Liver (tissue), 9 donors: Measurements from ENCODE around the gene SNAP47. TPM values are rescaled to one million over a fixed set of nuclear protein-coding genes. Genes with fewer than 3 reads are reported as not detected.

Experiments
- DNase-seq: peaks from one replicate; pipeline ENCODE4 v3.0.0-alpha.2; 2017; ENCODE audit warnings: low spot score
- H3K27ac ChIP-seq, 2 donors: one replicate each; pipeline ENCODE4 v1.7.0; 2013; ENCODE audit warnings: inconsistent platforms in 2 of 2, low read length in 2 of 2, control low read depth in 1 of 2, low read depth in 1 of 2, mild to moderate bottlenecking in 1 of 2
- H3K27me3 ChIP-seq, 4 donors: one replicate each; pipeline versions ENCODE4 v1.6.1 to v1.7.0; 2013; ENCODE audit warnings: low read length in 3 of 4, inconsistent platforms in 1 of 4, mild to moderate bottlenecking in 1 of 4, moderate library complexity in 1 of 4; ENCODE audit not compliant: control insufficient read depth in 4 of 4, insufficient read depth in 4 of 4
- H3K36me3 ChIP-seq, 4 donors: one replicate each; pipeline versions ENCODE4 v1.6.1 to v1.7.0; 2013; ENCODE audit warnings: low read length in 3 of 4, mild to moderate bottlenecking in 3 of 4, low read depth in 1 of 4, moderate library complexity in 1 of 4; ENCODE audit not compliant: control insufficient read depth in 4 of 4, insufficient read depth in 3 of 4
- H3K4me1 ChIP-seq, 4 donors: one replicate each; pipeline versions ENCODE4 v1.6.1 to v1.7.0; 2013; ENCODE audit warnings: low read length in 3 of 4, mild to moderate bottlenecking in 3 of 4, moderate library complexity in 1 of 4; ENCODE audit not compliant: control insufficient read depth in 4 of 4, insufficient read depth in 4 of 4
- H3K4me3 ChIP-seq, 3 donors: one replicate each; pipeline versions ENCODE4 v1.6.1 to v1.7.0; 2013; ENCODE audit warnings: low read length in 3 of 3, control low read depth in 1 of 3, low read depth in 1 of 3, mild to moderate bottlenecking in 1 of 3
- H3K9ac ChIP-seq, 2 donors: one replicate each; pipeline ENCODE4 v1.7.0; 2013; ENCODE audit warnings: low read length in 2 of 2, mild to moderate bottlenecking in 2 of 2, moderate library complexity in 2 of 2, control low read depth in 1 of 2, low read depth in 1 of 2
- H3K9me3 ChIP-seq, 4 donors: one replicate each; pipeline versions ENCODE4 v1.6.1 to v1.7.0; 2013; ENCODE audit warnings: low read length in 3 of 4; ENCODE audit not compliant: control insufficient read depth in 4 of 4
- EGR1 ChIP-seq, 2 donors: IDR thresholded peaks; 2 replicates each; pipeline ENCODE4 v1.6.1; 2016 to 2018; ENCODE audit warnings: antibody characterized with exemption in 2 of 2, low read depth in 2 of 2
- FOXA1 ChIP-seq: IDR thresholded peaks from 2 replicates; pipeline ENCODE4 v1.6.1; 2016; ENCODE audit warnings: antibody characterized with exemption
- FOXA2 ChIP-seq: IDR thresholded peaks from 2 replicates; pipeline ENCODE4 v1.6.1; 2016; ENCODE audit warnings: antibody characterized with exemption
- GABPA ChIP-seq, 2 donors: IDR thresholded peaks in 1 of 2; conservative IDR thresholded peaks in 1 of 2; 2 replicates each; pipeline ENCODE4 v1.6.1; 2016; ENCODE audit warnings: antibody characterized with exemption in 2 of 2, mild to moderate bottlenecking in 1 of 2, moderate library complexity in 1 of 2
- HNF4G ChIP-seq: IDR thresholded peaks from 2 replicates; pipeline ENCODE4 v1.6.1; 2016; ENCODE audit warnings: antibody characterized with exemption
- JUND ChIP-seq, 2 donors: IDR thresholded peaks; 2 replicates each; pipeline ENCODE4 v1.6.1; 2016; ENCODE audit warnings: antibody characterized with exemption in 2 of 2
- NR2F2 ChIP-seq: IDR thresholded peaks from 2 replicates; pipeline ENCODE4 v1.6.1; 2016; ENCODE audit warnings: antibody characterized with exemption
- RXRA ChIP-seq, 2 donors: IDR thresholded peaks; 2 replicates each; pipeline ENCODE4 v1.6.1; 2017 to 2018; ENCODE audit warnings: antibody characterized with exemption in 2 of 2, mild to moderate bottlenecking in 1 of 2
- TAF1 ChIP-seq: conservative IDR thresholded peaks from 2 replicates; pipeline ENCODE4 v1.6.1; 2016; ENCODE audit warnings: antibody characterized with exemption, mild to moderate bottlenecking
- YY1 ChIP-seq: IDR thresholded peaks from 2 replicates; pipeline ENCODE4 v1.6.1; 2016; ENCODE audit warnings: antibody characterized with exemption, mild to moderate bottlenecking
- WGBS: extraction: QIAGEN DNeasy Blood & Tissue Kit; methylation state at CpG from one replicate; pipeline ENCODE4 v1.1.7; 2013; 5-methylcytosine and 5-hydroxymethylcytosine counted together
- polyA plus RNA-seq, 2 donors: library from polyadenylated mRNA; stranded (reverse) in 1 of 2; unstranded in 1 of 2; fragments of 200-250 nt in 1 of 2; fragments of >200 nt in 1 of 2; fragmentation: Nextera tagmentation in 1 of 2; extraction: Ambion mirVana in 1 of 2; gene quantifications; one replicate each; pipeline versions ENCODE4 v1.2.1 to v1.2.3, GENCODE V29; 2013 to 2015
- total RNA-seq, 2 donors: library from RNA; depleted of rRNA; stranded (reverse); fragments of >200 nt; gene quantifications; one replicate each; pipeline ENCODE4 v1.2.3, GENCODE V29; 2014
- TF ChIP-seq, protein P1 (sequence below): fragments of 150-350 bp; IDR thresholded peaks from 2 replicates; pipeline ENCODE4 v1.5.1; 2017; ENCODE audit warnings: improper control_type of control experiment, low read depth, low read length; ENCODE audit not compliant: missing input control
- TF ChIP-seq, protein P2 (sequence below): IDR thresholded peaks from 2 replicates; pipeline ENCODE4 v1.6.1; 2016; ENCODE audit warnings: antibody characterized with exemption, mild to moderate bottlenecking
- TF ChIP-seq, protein P3 (sequence below): IDR thresholded peaks from 2 replicates; pipeline ENCODE4 v1.6.1; 2016; ENCODE audit warnings: antibody characterized with exemption
- TF ChIP-seq, protein P4 (sequence below): IDR thresholded peaks from 2 replicates; pipeline ENCODE4 v1.6.1; 2016; ENCODE audit warnings: antibody characterized with exemption
- donor health status: healthy.
- donor health status: healthy.
- donor health status: healthy.
- donor health status: healthy.
- donor health status: healthy.

The SNAP47 gene
- total and polyA plus RNA-seq, 4 donors: 15.3 to 23.3 (median 16.3) TPM

DNA sequence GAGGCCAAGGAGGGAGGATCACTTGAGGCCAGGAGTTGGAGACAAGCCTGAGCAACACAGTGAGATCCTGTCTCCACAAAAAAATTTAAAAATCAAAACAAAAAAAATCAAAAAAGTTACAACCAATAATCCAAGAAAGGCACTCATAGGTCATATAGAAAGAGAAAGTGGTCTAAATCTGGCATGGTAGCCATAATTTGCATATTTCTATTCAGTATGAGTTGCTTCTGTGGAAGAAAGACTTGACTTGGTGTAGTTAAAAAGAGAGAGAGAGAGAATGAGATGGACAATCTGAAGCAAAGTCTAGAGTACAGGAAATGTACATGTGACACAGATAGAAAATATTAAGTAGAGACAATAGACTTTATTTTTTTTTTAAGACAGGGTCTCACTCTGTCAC lies 22.6 kb upstream of the SNAP47 start:
- Histone ChIP-seq H3K27ac (no peak overlapping the region), H3K27me3 (no peaks in the 10 kb centered on the region), H3K36me3 (no peaks in the 10 kb centered on the region), H3K9me3 (peaks cover 0 to 11% (median 7%) of the 10 kb centered on the region in 4 donors), H3K9ac (no peak overlapping the region), H3K4me3 (no peak overlapping the region), H3K4me1 (no peaks in the 10 kb centered on the region)
- no peak for DNase-seq
- no peak for TF ChIP-seq EGR1 (IDR thresholded peaks at IDR 0.05; ENCODE audit: low read depth in 2 of 2)
- TF ChIP-seq, protein P1, sequence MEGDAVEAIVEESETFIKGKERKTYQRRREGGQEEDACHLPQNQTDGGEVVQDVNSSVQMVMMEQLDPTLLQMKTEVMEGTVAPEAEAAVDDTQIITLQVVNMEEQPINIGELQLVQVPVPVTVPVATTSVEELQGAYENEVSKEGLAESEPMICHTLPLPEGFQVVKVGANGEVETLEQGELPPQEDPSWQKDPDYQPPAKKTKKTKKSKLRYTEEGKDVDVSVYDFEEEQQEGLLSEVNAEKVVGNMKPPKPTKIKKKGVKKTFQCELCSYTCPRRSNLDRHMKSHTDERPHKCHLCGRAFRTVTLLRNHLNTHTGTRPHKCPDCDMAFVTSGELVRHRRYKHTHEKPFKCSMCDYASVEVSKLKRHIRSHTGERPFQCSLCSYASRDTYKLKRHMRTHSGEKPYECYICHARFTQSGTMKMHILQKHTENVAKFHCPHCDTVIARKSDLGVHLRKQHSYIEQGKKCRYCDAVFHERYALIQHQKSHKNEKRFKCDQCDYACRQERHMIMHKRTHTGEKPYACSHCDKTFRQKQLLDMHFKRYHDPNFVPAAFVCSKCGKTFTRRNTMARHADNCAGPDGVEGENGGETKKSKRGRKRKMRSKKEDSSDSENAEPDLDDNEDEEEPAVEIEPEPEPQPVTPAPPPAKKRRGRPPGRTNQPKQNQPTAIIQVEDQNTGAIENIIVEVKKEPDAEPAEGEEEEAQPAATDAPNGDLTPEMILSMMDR: no peak
- no peak for TF ChIP-seq FOXA1
- TF ChIP-seq, protein P2, sequence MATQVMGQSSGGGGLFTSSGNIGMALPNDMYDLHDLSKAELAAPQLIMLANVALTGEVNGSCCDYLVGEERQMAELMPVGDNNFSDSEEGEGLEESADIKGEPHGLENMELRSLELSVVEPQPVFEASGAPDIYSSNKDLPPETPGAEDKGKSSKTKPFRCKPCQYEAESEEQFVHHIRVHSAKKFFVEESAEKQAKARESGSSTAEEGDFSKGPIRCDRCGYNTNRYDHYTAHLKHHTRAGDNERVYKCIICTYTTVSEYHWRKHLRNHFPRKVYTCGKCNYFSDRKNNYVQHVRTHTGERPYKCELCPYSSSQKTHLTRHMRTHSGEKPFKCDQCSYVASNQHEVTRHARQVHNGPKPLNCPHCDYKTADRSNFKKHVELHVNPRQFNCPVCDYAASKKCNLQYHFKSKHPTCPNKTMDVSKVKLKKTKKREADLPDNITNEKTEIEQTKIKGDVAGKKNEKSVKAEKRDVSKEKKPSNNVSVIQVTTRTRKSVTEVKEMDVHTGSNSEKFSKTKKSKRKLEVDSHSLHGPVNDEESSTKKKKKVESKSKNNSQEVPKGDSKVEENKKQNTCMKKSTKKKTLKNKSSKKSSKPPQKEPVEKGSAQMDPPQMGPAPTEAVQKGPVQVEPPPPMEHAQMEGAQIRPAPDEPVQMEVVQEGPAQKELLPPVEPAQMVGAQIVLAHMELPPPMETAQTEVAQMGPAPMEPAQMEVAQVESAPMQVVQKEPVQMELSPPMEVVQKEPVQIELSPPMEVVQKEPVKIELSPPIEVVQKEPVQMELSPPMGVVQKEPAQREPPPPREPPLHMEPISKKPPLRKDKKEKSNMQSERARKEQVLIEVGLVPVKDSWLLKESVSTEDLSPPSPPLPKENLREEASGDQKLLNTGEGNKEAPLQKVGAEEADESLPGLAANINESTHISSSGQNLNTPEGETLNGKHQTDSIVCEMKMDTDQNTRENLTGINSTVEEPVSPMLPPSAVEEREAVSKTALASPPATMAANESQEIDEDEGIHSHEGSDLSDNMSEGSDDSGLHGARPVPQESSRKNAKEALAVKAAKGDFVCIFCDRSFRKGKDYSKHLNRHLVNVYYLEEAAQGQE: no peak
- TF ChIP-seq, protein P3, sequence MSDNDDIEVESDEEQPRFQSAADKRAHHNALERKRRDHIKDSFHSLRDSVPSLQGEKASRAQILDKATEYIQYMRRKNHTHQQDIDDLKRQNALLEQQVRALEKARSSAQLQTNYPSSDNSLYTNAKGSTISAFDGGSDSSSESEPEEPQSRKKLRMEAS: no peak
- no peak for TF ChIP-seq JUND (IDR thresholded peaks at IDR 0.05)

DNA sequence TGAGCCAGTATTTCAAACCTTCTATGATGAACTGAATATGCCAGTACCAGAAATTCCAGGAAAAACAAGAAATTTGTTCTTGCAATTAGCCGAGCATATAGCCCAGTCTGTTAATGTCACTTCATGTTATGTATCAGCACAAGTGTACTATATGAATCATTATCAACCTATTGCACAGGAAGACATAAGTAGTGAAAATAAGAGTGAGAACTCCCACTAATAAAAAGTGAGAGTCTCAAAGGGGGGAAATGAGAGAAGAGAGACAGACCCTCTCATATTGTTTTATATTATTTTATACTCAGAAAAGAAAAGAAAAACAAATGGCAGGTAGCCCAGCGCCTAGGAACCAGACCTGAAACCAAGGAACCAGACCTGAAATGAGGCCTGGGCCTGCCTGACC lies 16.3 kb upstream of the SNAP47 start:
- no peaks in the 10 kb centered on the region for H3K36me3 ChIP-seq
- H3K9me3 ChIP-seq: peaks cover 6 to 31% (median 7%) of the 10 kb centered on the region in 4 donors
- H3K27ac ChIP-seq: no peak overlapping the region
- WGBS: 80% methylated on average over 2 of the region's 2 CpGs
- no peak overlapping the region for H3K4me3 ChIP-seq
- H3K9ac ChIP-seq: no peak overlapping the region
- DNase-seq: no peak
- TF ChIP-seq, protein P2: no peak
- TF ChIP-seq EGR1 (IDR thresholded peaks at IDR 0.05; ENCODE audit: low read depth in 2 of 2) (no peak), GABPA (IDR thresholded peaks at IDR 0.05 in 1 of 2, conservative IDR thresholded peaks at IDR 0.05 in 1 of 2) (no peak), NR2F2 (no peak), TAF1 (no peak), RXRA (IDR thresholded peaks at IDR 0.05) (no peak), FOXA1 (no peak), YY1 (no peak), HNF4G (no peak), FOXA2 (no peak)
- TF ChIP-seq, protein P1: no peak
- TF ChIP-seq, protein P4, sequence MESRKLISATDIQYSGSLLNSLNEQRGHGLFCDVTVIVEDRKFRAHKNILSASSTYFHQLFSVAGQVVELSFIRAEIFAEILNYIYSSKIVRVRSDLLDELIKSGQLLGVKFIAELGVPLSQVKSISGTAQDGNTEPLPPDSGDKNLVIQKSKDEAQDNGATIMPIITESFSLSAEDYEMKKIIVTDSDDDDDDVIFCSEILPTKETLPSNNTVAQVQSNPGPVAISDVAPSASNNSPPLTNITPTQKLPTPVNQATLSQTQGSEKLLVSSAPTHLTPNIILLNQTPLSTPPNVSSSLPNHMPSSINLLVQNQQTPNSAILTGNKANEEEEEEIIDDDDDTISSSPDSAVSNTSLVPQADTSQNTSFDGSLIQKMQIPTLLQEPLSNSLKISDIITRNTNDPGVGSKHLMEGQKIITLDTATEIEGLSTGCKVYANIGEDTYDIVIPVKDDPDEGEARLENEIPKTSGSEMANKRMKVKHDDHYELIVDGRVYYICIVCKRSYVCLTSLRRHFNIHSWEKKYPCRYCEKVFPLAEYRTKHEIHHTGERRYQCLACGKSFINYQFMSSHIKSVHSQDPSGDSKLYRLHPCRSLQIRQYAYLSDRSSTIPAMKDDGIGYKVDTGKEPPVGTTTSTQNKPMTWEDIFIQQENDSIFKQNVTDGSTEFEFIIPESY: no peak
- TF ChIP-seq, protein P3: no peak
- H3K4me1 ChIP-seq: no peaks in the 10 kb centered on the region
- no peaks in the 10 kb centered on the region for H3K27me3 ChIP-seq
